ENCODE data around the gene DHDDS. TPM values are rescaled to one million over a fixed set of nuclear protein-coding genes. Genes with fewer than 3 reads are reported as not detected.

Gene DHDDS
- total and polyA plus RNA-seq, 2 donors from 2014 or later, result 41.8 to 53.4 TPM

DNA sequence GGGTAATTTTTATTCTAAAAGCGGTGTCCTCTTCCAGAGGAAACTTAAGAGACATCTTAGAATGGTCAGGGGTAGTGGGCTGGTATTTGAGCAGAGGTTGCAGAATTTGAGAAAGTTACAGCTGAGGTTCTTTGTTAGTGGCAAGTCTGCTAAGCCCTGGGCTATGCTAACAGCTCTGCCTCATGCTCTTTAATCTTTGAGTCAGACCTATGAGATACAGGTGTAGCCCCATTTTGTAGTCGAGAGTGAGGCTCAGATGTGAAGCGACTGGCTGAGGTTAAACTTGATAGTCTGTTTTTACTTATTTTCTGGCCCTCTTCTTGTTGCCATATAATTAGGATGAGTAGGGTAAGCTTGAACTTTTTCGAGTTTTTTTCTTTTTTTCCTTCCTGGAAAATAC, 44.8 kb downstream of the DHDDS start:
- Histone ChIP-seq H3K27me3 (ENCODE audit: control insufficient read depth, insufficient read depth, low read length) (no peaks in the 10 kb centered on the region), H3K4me1 (ENCODE audit: control insufficient read depth in 2 of 3, insufficient read depth in 2 of 3, low read depth in 1 of 3, low read length in 3 of 3) (peaks cover 3 to 11% (median 10%) of the 10 kb centered on the region in 3 donors), H3K27ac (ENCODE audit: low read depth in 2 of 2, low read length in 2 of 2) (no peak overlapping the region), H3K36me3 (ENCODE audit: control insufficient read depth in 2 of 3, insufficient read depth in 3 of 3, low read length in 3 of 3) (peaks cover 11 to 35% (median 12%) of the 10 kb centered on the region in 3 donors), H3K9me3 (ENCODE audit: control insufficient read depth in 2 of 3, insufficient read depth in 1 of 3, low read length in 3 of 3) (no peaks in the 10 kb centered on the region), H3K9ac (ENCODE audit: low read length in 3 of 3) (no peak overlapping the region), H3K4me3 (ENCODE audit: low read length in 3 of 3) (no peak overlapping the region)
- intact Hi-C loops (cut with DNase I), result no loop called here
- DNase-seq, result no peak
- TF ChIP-seq, protein P1, sequence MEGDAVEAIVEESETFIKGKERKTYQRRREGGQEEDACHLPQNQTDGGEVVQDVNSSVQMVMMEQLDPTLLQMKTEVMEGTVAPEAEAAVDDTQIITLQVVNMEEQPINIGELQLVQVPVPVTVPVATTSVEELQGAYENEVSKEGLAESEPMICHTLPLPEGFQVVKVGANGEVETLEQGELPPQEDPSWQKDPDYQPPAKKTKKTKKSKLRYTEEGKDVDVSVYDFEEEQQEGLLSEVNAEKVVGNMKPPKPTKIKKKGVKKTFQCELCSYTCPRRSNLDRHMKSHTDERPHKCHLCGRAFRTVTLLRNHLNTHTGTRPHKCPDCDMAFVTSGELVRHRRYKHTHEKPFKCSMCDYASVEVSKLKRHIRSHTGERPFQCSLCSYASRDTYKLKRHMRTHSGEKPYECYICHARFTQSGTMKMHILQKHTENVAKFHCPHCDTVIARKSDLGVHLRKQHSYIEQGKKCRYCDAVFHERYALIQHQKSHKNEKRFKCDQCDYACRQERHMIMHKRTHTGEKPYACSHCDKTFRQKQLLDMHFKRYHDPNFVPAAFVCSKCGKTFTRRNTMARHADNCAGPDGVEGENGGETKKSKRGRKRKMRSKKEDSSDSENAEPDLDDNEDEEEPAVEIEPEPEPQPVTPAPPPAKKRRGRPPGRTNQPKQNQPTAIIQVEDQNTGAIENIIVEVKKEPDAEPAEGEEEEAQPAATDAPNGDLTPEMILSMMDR (IDR thresholded peaks at IDR 0.05; ENCODE audit: borderline replicate concordance, extremely low read depth, insufficient read depth), result no peak
- no peak for FAIRE-seq

DNA sequence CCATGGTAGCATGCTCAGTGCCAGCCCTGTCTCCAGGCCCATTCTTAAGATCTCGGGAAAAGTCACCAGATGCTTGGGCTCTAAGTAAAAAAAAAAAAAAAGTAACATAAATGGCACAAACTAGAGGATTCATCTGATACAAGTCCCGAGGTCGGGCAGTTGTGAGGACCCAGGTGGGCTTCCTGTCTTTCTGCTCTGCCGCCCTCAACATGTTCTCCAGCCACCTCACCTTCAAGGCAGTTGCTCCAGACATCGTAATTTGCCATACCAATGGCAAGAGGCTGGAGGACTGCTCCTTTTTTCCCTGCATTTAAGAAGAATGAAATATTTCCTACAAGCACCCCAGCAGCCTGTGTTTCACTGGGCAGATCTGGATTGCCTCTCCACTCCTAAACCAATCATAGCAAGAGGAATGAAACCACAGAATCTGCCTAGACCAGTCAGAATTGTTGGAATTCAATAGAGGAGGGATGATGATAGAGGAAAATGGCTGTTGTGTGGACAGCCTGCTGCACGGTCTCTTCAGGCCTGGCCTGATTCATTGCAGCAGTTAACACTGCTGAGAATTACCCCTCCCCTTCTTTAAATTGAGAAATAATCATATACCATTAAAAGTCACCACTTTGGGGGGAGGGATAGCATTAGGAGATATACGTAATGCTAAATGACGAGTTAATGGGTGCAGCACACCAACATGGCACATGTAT, 45.5 kb downstream of the DHDDS start:
- TF ChIP-seq, protein P1 (IDR thresholded peaks at IDR 0.05; ENCODE audit: borderline replicate concordance, extremely low read depth, insufficient read depth), result no peak
- H3K4me3 ChIP-seq (ENCODE audit: low read length in 3 of 3), result no peak overlapping the region
- peaks cover 3 to 11% (median 10%) of the 10 kb centered on the region in 3 donors for H3K4me1 ChIP-seq (ENCODE audit: control insufficient read depth in 2 of 3, insufficient read depth in 2 of 3, low read depth in 1 of 3, low read length in 3 of 3)
- H3K9ac ChIP-seq (ENCODE audit: low read length in 3 of 3), result no peak overlapping the region
- FAIRE-seq, result no peak
- peaks cover 11 to 35% (median 12%) of the 10 kb centered on the region in 3 donors for H3K36me3 ChIP-seq (ENCODE audit: control insufficient read depth in 2 of 3, insufficient read depth in 3 of 3, low read length in 3 of 3)
- no peaks in the 10 kb centered on the region for H3K27me3 ChIP-seq (ENCODE audit: control insufficient read depth, insufficient read depth, low read length)
- H3K9me3 ChIP-seq (ENCODE audit: control insufficient read depth in 2 of 3, insufficient read depth in 1 of 3, low read length in 3 of 3), result no peaks in the 10 kb centered on the region
- no peak for DNase-seq
- intact Hi-C loops (cut with DNase I), result no loop called here
- H3K27ac ChIP-seq (ENCODE audit: low read depth in 2 of 2, low read length in 2 of 2), result no peak overlapping the region

DNA sequence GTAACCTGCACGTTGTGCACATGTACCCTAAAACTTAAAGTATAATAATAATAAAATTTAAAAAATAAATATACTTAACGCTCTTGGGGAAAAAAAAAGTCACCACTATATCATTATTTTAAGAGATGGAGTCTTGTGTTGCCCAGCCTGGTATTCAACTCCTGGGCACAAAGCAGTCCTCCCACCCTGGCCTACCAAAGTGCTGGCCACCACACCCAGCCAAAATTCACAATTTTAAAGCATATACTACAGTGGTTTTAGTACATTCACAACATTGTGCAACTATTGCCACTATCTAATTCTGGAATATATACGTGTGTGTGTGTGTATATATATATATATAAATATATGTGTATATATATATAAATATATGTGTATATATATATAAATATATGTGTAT, 46.0 kb downstream of the DHDDS start:
- TF ChIP-seq, protein P1 (IDR thresholded peaks at IDR 0.05; ENCODE audit: borderline replicate concordance, extremely low read depth, insufficient read depth), result no peak
- H3K4me3 ChIP-seq (ENCODE audit: low read length in 3 of 3), result no peak overlapping the region
- H3K4me1 ChIP-seq (ENCODE audit: control insufficient read depth in 2 of 3, insufficient read depth in 2 of 3, low read depth in 1 of 3, low read length in 3 of 3), result peaks cover 3 to 11% (median 10%) of the 10 kb centered on the region in 3 donors
- no peaks in the 10 kb centered on the region for H3K9me3 ChIP-seq (ENCODE audit: control insufficient read depth in 2 of 3, insufficient read depth in 1 of 3, low read length in 3 of 3)
- FAIRE-seq (no peak), DNase-seq (no peak)
- intact Hi-C loops (cut with DNase I), result no loop called here
- H3K36me3 ChIP-seq (ENCODE audit: control insufficient read depth in 2 of 3, insufficient read depth in 3 of 3, low read length in 3 of 3), result peaks cover 11 to 35% (median 12%) of the 10 kb centered on the region in 3 donors
- H3K27me3 ChIP-seq (ENCODE audit: control insufficient read depth, insufficient read depth, low read length), result no peaks in the 10 kb centered on the region
- H3K9ac ChIP-seq (ENCODE audit: low read length in 3 of 3), result no peak overlapping the region
- no peak overlapping the region for H3K27ac ChIP-seq (ENCODE audit: low read depth in 2 of 2, low read length in 2 of 2)
